HepG2 (cell line): ENCODE results near the gene RETREG2. TPM values are rescaled to one million over a fixed set of nuclear protein-coding genes. Genes with fewer than 3 reads are reported as not detected.

ENCODE experiments used
- ARNTL ChIP-seq: sonication (generic); formaldehyde crosslinking; IDR thresholded peaks from 2 replicates; pipeline ENCODE4 v1.4.0; 2020; ENCODE audit warnings: mild to moderate bottlenecking, missing genetic modification reagents
- ATF7-NPFF ChIP-seq: sonication (generic); formaldehyde crosslinking; IDR thresholded peaks from 2 replicates; pipeline ENCODE4 v1.8.1; 2023; ENCODE audit warnings: mild to moderate bottlenecking, low read depth, missing genetic modification reagents, moderate library complexity
- HNRNPH1 ChIP-seq: fragments of 200-400 bp; formaldehyde crosslinking; optimal IDR thresholded peaks from 2 replicates; pipeline ENCODE3; 2017; ENCODE audit warnings: mild to moderate bottlenecking, low read depth, low read length
- HOXA9 ChIP-seq: sonication (generic); formaldehyde crosslinking; IDR thresholded peaks from 2 replicates; pipeline ENCODE4 v1.8.1; 2022; ENCODE audit warnings: missing genetic modification reagents, mild to moderate bottlenecking, moderate library complexity, borderline replicate concordance
- IKZF5 ChIP-seq: IDR thresholded peaks from 2 replicates; pipeline ENCODE4 v1.6.1; 2018; ENCODE audit warnings: missing genetic modification reagents, mild to moderate bottlenecking, missing compliant biosample characterization
- MAFG ChIP-seq: sonication (generic); formaldehyde crosslinking; IDR thresholded peaks from 2 replicates; pipeline ENCODE4 v1.5.1; 2020; ENCODE audit warnings: mild to moderate bottlenecking, missing genetic modification reagents
- PREB ChIP-seq: sonication (generic); formaldehyde crosslinking; IDR thresholded peaks from 2 replicates; pipeline ENCODE4 v1.4.0; 2020; ENCODE audit warnings: missing genetic modification reagents
- SRSF9 ChIP-seq: fragments of 200-400 bp; formaldehyde crosslinking; IDR thresholded peaks from 2 replicates; pipeline ENCODE4 v1.6.1; 2018; ENCODE audit warnings: borderline replicate concordance, mild to moderate bottlenecking, low read depth, low read length; ENCODE audit not compliant: insufficient read depth, poor library complexity, severe bottlenecking
- TARDBP ChIP-seq: sonication (generic); formaldehyde crosslinking; IDR thresholded peaks from 2 replicates; pipeline ENCODE4 v1.8.0; 2022; ENCODE audit warnings: mild to moderate bottlenecking, missing genetic modification reagents
- ZNF230 ChIP-seq: sonication (generic); formaldehyde crosslinking; IDR thresholded peaks from 2 replicates; pipeline ENCODE4 v1.4.0; 2020; ENCODE audit warnings: mild to moderate bottlenecking, missing genetic modification reagents
- ZNF510 ChIP-seq: sonication (generic); formaldehyde crosslinking; IDR thresholded peaks from 2 replicates; pipeline ENCODE4 v1.4.0; 2020; ENCODE audit warnings: low read depth, mild to moderate bottlenecking, missing genetic modification reagents
- ZSCAN21 ChIP-seq: sonication (generic); formaldehyde crosslinking; IDR thresholded peaks from 2 replicates; pipeline ENCODE4 v1.8.0; 2022; ENCODE audit warnings: mild to moderate bottlenecking, missing genetic modification reagents, moderate library complexity, borderline replicate concordance
- polyA plus RNA-seq, 8 experiments: library from polyadenylated mRNA; depleted of rRNA in 3 of 8; stranded (reverse) in 7 of 8; unstranded in 1 of 8; fragments of >200 nt; fragmentation: Illumina TruSeq in 4 of 8; extraction: Trizol in 4 of 8; gene quantifications; 2 replicates each; pipeline versions ENCODE4 v1.2.1 to v1.2.3, GENCODE V29; 2011 to 2016; ENCODE audit warnings: low read depth in 4 of 8, missing spikeins in 1 of 8, mixed read lengths in 1 of 8; ENCODE audit not compliant: insufficient read depth in 1 of 8
- total RNA-seq, 5 experiments: library from RNA; depleted of rRNA; stranded (reverse); fragments of >200 nt; fragmentation: Illumina TruSeq; extraction: Trizol; gene quantifications; 2 replicates each; pipeline ENCODE4 v1.2.3, GENCODE V29; 2016; ENCODE audit warnings: low read depth in 1 of 5
- TF ChIP-seq, protein P1 (sequence below): sonication (generic); formaldehyde crosslinking; IDR thresholded peaks from 2 replicates; pipeline ENCODE4 v1.8.0; 2022; ENCODE audit warnings: mild to moderate bottlenecking, missing genetic modification reagents; ENCODE audit not compliant: insufficient replicate concordance

Gene RETREG2
- total and polyA plus RNA-seq, 2 of the 13 experiments (the other 11 are each of a cell fraction or from before 2014, with no cell fraction given): 86.0 to 134 TPM

DNA sequence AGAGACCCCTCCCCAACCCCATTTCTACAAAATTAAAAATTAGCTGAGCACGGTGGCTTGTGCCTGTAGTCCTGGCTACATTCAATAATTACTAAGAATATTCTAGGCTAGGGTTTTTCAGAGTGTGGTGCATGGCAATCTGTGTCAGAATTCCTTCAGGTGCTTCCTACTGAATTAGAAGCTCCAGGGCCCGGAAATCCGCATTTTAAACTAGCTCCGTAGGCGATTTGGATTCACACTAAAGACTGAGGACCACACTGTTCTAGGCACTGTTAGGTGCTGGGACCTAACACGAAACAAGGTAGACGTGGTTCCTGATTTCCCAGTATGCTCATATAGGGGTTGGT is 27.9 kb downstream of the RETREG2 start (continued):
- 0 out of 2 replicates have a peak, but pooled peaks have one; percentile 3 for TF ChIP-seq ZSCAN21
- no peak for TF ChIP-seq SRSF9
- TF ChIP-seq ZNF510: 0 out of 2 replicates have a peak, but pooled peaks have one; percentile 59
- no peak for TF ChIP-seq IKZF5
- TF ChIP-seq HOXA9: no peak
- no peak for TF ChIP-seq ZNF230 (CRISPR knock-in tag)
- no peak for TF ChIP-seq ATF7-NPFF (CRISPR knock-in tag)
- TF ChIP-seq, protein P1, sequence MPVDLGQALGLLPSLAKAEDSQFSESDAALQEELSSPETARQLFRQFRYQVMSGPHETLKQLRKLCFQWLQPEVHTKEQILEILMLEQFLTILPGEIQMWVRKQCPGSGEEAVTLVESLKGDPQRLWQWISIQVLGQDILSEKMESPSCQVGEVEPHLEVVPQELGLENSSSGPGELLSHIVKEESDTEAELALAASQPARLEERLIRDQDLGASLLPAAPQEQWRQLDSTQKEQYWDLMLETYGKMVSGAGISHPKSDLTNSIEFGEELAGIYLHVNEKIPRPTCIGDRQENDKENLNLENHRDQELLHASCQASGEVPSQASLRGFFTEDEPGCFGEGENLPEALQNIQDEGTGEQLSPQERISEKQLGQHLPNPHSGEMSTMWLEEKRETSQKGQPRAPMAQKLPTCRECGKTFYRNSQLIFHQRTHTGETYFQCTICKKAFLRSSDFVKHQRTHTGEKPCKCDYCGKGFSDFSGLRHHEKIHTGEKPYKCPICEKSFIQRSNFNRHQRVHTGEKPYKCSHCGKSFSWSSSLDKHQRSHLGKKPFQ: peak; percentile 16
- TF ChIP-seq TARDBP (CRISPR knock-in tag): no peak
- peak; percentile 39; the same call in 1 of the 2 replicates for TF ChIP-seq ARNTL
- TF ChIP-seq MAFG (CRISPR knock-in tag): no peak
- TF ChIP-seq HNRNPH1: no peak
- TF ChIP-seq PREB (CRISPR knock-in tag): no peak
